NCI-H524 (cell line): ENCODE results near the gene FBXO11.

ENCODE experiments used
- DNase-seq, 2 experiments: peaks; one replicate each; lab custom pipeline; 2025; lab: John Stamatoyannopoulos, UW

FBXO11 gene

DNA sequence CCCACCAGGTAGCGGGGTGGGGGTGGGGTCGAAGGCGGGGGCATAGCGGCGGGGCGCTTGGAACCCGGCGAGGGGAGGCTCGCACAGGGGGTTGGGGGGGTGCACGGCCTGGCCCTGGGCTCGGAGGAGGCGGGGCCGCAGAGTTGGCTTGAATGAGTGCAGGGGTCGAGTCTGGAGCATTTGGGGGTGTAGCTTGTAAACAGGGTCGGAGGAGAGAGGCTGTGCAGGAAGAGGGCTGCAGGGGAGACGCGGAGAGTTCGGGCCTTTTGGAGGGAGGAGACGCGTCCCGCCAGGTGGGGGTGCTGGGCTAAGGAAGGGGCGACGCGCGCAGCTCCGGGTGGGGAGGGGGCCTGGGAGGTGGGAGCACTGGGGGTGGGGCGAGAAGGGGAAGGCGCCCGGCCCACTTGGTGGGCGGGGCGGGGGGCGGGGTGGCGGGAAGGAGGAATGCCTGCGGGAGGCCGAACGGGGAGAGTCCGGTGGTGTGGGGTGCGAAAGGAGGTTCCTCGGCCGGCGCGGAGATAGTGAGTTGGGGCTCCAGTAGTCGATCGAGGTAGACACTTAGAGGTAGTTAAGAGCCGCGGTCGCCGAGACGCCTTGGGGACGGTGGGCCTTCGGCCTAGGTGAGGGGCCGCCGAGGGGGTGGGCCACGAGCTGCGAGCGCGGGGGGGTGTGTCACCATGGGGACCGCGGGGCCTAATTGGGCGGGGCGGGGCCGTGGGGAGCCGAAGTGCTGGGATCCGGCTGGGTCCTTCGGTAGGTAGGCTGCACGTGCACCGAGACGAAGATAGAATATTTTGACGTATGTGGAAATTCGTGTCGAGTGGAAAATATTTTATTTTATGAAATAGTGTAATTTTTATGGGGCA is 122.6 kb downstream of the FBXO11 start:
- DNase-seq: peak; percentile 42 to 75

DNA sequence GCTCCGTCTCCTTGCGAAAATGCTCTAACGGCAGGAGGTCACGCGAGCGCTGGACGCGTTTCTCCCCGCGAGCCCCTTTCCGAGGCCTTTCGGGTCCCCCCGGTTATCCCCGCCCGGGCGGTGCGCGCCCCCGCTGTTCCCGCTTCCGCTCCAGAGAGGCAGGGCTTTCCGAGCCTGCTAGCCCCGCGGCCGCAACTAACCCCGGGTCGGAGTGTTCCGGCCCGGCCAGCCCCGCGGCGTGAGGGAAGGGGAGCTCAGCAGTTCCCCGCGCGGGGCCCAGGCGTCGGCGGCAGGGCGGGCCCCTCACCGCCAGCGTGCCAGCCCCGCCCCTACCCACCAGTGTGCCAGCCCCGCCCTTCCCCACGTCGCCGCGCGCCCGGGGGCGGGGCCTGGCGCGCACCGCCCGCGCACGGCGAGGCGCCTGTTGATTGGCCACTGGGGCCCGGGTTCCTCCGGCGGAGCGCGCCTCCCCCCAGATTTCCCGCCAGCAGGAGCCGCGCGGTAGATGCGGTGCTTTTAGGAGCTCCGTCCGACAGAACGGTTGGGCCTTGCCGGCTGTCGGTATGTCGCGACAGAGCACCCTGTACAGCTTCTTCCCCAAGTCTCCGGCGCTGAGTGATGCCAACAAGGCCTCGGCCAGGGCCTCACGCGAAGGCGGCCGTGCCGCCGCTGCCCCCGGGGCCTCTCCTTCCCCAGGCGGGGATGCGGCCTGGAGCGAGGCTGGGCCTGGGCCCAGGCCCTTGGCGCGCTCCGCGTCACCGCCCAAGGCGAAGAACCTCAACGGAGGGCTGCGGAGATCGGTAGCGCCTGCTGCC is 123.4 kb downstream of the FBXO11 start, which contains the start of gene MSH6:
MSH6 (plus strand) TSS at position 475 of the 815 bp plus-strand sequence; CDS start at position 564, 89 bp downstream.
- DNase-seq: peak; percentile 76 to 95

DNA sequence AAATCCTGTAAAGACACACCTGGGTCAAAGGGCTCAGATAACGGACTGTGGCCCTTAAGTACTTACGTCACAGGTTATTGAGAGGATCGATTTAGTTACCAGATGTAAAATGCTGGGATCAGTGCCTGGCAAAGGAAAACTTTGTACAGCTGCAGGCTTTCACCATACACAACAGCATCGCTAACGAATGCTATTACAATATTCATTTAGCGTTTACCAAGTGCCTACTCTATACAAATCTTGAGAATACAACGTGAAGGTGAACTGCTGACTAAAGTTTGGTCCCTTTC is 124.0 kb downstream of the FBXO11 start:
- DNase-seq: no peak

GRCh38 chr2:47779426-47779790 is 126.9 kb downstream of the FBXO11 start:
- no peak for DNase-seq

GRCh38 chr2:47778698-47779425 is 127.4 kb downstream of the FBXO11 start:
- no peak for DNase-seq

- DNase-seq: no peak
Measured at GRCh38 chr2:47777277-47777937, 128.9 kb downstream of the FBXO11 start.

DNA sequence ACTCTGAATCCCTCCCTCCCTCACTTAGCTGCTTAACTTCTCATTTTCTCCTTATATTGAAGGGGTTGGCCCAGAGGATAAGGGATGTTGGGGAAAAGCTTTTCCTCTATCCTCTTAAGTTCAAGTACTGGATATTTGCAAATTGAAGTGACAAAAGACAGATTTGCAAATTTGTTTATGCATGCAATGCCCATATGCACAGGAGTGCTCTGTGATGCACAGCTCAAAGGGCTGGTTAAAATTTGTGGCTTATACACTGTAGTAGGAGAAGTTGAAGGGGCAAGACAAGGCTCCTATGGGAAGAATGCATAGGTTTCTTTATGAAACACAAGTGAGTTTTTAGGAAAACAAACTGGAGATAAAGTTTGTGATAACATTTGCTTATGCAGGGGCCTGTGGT is 131.7 kb downstream of the FBXO11 start:
- DNase-seq: peak in 1 of 2 experiments; percentile 11

DNA sequence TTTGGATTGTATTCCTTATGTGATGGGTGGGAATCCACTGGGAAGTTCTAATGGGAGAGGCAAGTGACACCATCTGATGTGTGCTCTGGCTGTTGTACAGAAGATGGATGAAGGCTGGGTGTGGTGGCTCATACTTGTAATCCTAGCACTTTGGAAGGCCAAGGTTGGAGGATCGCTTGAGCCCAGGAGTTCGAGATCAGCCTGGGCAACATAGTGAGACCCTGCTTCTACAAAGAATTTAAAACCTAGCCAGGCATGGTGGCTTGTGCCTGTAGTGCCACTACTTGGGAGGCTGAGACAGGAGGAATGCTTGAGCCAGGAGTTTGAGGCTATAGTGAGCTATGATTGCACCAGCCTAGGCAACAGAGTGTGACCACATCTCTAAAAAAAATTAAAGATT is 134.0 kb downstream of the FBXO11 start:
- no peak for DNase-seq

GRCh38 chr2:47771211-47771610 is 135.1 kb downstream of the FBXO11 start:
- DNase-seq: no peak

DNA sequence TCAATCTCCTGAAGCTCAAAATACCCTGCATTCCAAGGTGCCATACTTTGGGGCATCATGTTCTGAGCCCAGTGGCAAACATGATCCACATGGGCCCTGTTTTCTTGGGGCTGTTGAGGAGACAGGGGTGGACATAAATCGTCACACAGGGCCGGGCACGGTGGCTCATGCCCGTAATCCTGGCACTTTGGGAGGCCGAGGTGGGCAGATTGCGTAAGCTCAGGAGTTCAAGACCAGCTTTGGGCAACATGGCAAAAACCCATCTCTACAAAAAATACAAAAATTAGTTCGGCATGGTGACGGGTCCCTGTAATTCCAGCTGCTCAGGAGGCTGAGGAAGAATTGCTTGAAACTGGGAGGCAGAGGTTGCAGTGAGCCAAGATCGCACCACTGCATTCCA is 137.0 kb downstream of the FBXO11 start:
- DNase-seq: no peak

GRCh38 chr2:47767880-47768609 is 138.3 kb downstream of the FBXO11 start:
- peak; percentile 19 to 59 for DNase-seq

DNA sequence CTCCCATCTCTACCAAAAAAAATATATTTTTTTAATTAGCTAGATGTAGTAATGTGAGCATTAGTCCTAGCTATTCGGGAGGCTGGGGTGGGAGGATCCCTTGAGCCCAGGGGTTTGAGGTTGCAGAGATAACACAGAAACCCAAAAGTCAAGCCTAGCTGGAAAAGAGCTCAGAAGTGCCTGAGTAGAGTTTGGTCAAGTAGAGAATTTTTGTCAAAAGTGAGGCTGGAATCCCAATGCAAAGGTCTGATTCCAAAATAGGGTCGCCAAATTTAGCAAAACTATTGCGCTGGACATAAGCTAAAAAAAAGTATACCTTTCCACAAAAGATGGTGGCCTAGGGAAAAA is 138.8 kb downstream of the FBXO11 start:
- no peak for DNase-seq

DNA sequence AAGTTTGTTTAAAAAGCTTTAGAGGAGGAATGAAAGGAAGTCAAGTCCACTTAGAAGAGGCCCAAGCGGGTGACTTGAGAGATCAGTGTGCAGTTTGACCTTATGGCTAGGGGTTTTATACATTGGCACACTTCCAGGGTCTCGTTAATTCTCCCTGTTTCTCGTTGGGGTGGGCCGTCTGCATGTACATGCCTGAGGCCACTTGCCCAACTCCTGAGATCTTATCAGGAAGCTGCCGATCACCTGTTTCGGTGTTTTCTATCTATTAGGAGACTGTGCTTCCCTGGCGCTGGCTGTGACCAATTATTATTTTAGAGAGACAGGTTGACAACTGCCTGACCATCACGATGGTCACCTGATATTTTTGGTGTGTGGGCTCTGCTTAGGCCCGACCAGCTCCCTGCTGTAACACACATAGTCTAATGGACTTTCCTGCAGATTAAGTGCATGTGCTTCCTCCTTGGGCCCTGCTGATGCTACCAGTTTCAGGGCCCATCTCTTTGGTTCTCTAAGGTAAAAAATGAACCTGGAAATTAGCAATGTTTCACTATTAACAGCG is 154.4 kb downstream of the FBXO11 start:
- peak; percentile 22 to 62 for DNase-seq

DNA sequence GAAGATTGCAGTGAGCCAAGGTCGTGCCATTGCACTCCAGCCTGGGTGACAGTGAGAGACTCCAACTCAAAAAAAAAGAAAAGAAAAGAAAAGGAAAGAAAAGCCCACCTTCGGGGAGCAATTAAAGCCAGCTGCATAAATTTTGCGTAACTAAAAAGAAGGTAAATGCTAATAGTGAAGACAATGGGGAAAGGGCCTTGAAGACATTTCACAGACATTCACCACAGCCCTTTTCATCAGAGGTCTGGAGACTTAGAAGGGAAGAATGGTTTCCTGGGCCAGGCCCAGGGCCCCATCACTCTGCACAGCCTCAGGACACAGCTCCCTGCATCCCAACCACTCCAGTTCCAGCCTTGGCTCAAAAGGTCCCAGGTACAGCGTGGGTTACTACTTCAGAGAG is 158.4 kb downstream of the FBXO11 start:
- no peak for DNase-seq

GRCh38 chr2:47744074-47744473 is 162.2 kb downstream of the FBXO11 start:
- no peak for DNase-seq

- no peak for DNase-seq
Measured at GRCh38 chr2:47741637-47742036, 164.7 kb downstream of the FBXO11 start.

- DNase-seq: no peak
Measured at GRCh38 chr2:47741101-47741500, 165.2 kb downstream of the FBXO11 start.
